Neural crest cell (in vitro differentiated cells): ENCODE data around the gene MRGPRX3. TPM values are rescaled to one million over a fixed set of nuclear protein-coding genes. Genes with fewer than 3 reads are reported as not detected.

Source experiments
- DNase-seq: peaks from one replicate; pipeline ENCODE4 v3.0.0; 2021; ENCODE audit warnings: low read depth, mixed read lengths, low spot score
- H3K27ac Mint-ChIP-seq: one replicate; pipeline ENCODE4 v1.8.0; 2021; ENCODE audit warnings: mild to moderate bottlenecking, mixed read lengths; ENCODE audit not compliant: unreplicated experiment
- H3K27me3 Mint-ChIP-seq: 2 replicates; pipeline ENCODE4 v1.8.0; 2021; ENCODE audit warnings: low read depth, mild to moderate bottlenecking, mixed read lengths
- H3K36me3 Mint-ChIP-seq: 2 replicates; pipeline ENCODE4 v1.8.0; 2021; ENCODE audit warnings: low read depth, mild to moderate bottlenecking, mixed read lengths
- H3K4me1 Mint-ChIP-seq: 2 replicates; pipeline ENCODE4 v1.8.0; 2021; ENCODE audit warnings: mixed read lengths
- H3K4me3 Mint-ChIP-seq: one replicate; pipeline ENCODE4 v1.8.0; 2021; ENCODE audit warnings: mild to moderate bottlenecking, mixed read lengths
- H3K9me3 Mint-ChIP-seq: 2 replicates; pipeline ENCODE4 v1.8.0; 2021; ENCODE audit warnings: mixed read lengths
- CTCF ChIP-seq: fragments of 200-600 bp; sonication (generic); conservative IDR thresholded peaks from 2 replicates; pipeline ENCODE4 v1.5.0; 2021; ENCODE audit warnings: antibody characterized with exemption, mild to moderate bottlenecking
- long read RNA-seq: library from polyadenylated mRNA; unstranded; transcript quantifications from one replicate; pipeline ENCODE4 v2.0.0, GENCODE V29; 2020
- total RNA-seq: library from RNA; stranded (reverse); gene quantifications from 2 replicates; pipeline ENCODE4 v1.2.1, GENCODE V29; 2021

MRGPRX3 gene
- 0.14 TPM in 1 of 2 replicates, not detected in the other for total RNA-seq
- long read RNA-seq = 0 reads

GRCh38 chr11:18132341-18132740 lies at the start of gene MRGPRX3:
TSS of gene MRGPRX3 (plus strand) at chr11:18132571. CDS start at chr11:18137203, 4,632 bp downstream.
- H3K27ac Mint-ChIP-seq = no peak within 1 kb of the TSS
- no peak within 1 kb of the TSS for H3K4me3 Mint-ChIP-seq
- DNase-seq = no peak
- no peaks in the 10 kb centered on the region for H3K4me1 Mint-ChIP-seq
- peaks cover 20% of the 10 kb centered on the region for H3K27me3 Mint-ChIP-seq
- H3K36me3 Mint-ChIP-seq = peaks cover 4% of the 10 kb centered on the region
- TF ChIP-seq CTCF = no peak
- H3K9me3 Mint-ChIP-seq = peaks cover 8% of the 10 kb centered on the region

GRCh38 chr11:18088366-18088765 lies 44.0 kb upstream of the MRGPRX3 start:
- H3K27ac Mint-ChIP-seq = no peak overlapping the region
- H3K4me1 Mint-ChIP-seq = no peaks in the 10 kb centered on the region
- no peak for DNase-seq
- TF ChIP-seq CTCF = no peak
- H3K27me3 Mint-ChIP-seq = no peaks in the 10 kb centered on the region
- H3K36me3 Mint-ChIP-seq = peaks cover 14% of the 10 kb centered on the region
- no peaks in the 10 kb centered on the region for H3K9me3 Mint-ChIP-seq
- H3K4me3 Mint-ChIP-seq = no peak overlapping the region

- no peak overlapping the region for H3K4me3 Mint-ChIP-seq
- no peak overlapping the region for H3K27ac Mint-ChIP-seq
- DNase-seq = no peak
- no peaks in the 10 kb centered on the region for H3K9me3 Mint-ChIP-seq
- TF ChIP-seq CTCF = no peak
- no peaks in the 10 kb centered on the region for H3K27me3 Mint-ChIP-seq
- peaks cover 14% of the 10 kb centered on the region for H3K36me3 Mint-ChIP-seq
- no peaks in the 10 kb centered on the region for H3K4me1 Mint-ChIP-seq
These were observed 43.4 kb upstream of the MRGPRX3 start for GRCh38 chr11:18088966-18089365.

- no peak for TF ChIP-seq CTCF
- Mint-ChIP-seq H3K27me3 (no peaks in the 10 kb centered on the region), H3K4me3 (no peak overlapping the region), H3K27ac (no peak overlapping the region), H3K9me3 (no peaks in the 10 kb centered on the region), H3K4me1 (no peaks in the 10 kb centered on the region), H3K36me3 (peaks cover 17% of the 10 kb centered on the region)
- DNase-seq = no peak
These were observed 40.6 kb upstream of the MRGPRX3 start for GRCh38 chr11:18091731-18092130.

GRCh38 chr11:18093959-18094358 lies 38.4 kb upstream of the MRGPRX3 start:
- Mint-ChIP-seq H3K27me3 (no peaks in the 10 kb centered on the region), H3K36me3 (peaks cover 13% of the 10 kb centered on the region), H3K27ac (no peak overlapping the region), H3K9me3 (no peaks in the 10 kb centered on the region), H3K4me3 (no peak overlapping the region), H3K4me1 (no peaks in the 10 kb centered on the region)
- TF ChIP-seq CTCF = no peak
- no peak for DNase-seq
